Neuronal stem cell (in vitro differentiated cells): ENCODE results near the gene RIN3.

Experiments used
- DNase-seq: peaks from one replicate; pipeline ENCODE4 v3.0.0-alpha.2; 2013; ENCODE audit warnings: low spot score
- H2AFZ ChIP-seq: one replicate; pipeline ENCODE4 v1.6.1; 2013; ENCODE audit warnings: mild to moderate bottlenecking, low read length, inconsistent platforms
- H2AK5ac ChIP-seq: 2 replicates; pipeline ENCODE4 v1.6.1; 2013; ENCODE audit warnings: low read depth, mild to moderate bottlenecking, inconsistent platforms, low read length, moderate library complexity, mixed read lengths
- H2BK120ac ChIP-seq: 2 replicates; pipeline ENCODE4 v1.6.1; 2013; ENCODE audit warnings: low read depth, mild to moderate bottlenecking, inconsistent platforms, low read length, moderate library complexity, mixed read lengths
- H2BK12ac ChIP-seq: one replicate; pipeline ENCODE4 v1.6.1; 2013; ENCODE audit warnings: low read length, inconsistent platforms
- H2BK15ac ChIP-seq: 2 replicates; pipeline ENCODE4 v1.6.1; 2013; ENCODE audit warnings: mild to moderate bottlenecking, low read length, inconsistent platforms, mixed read lengths
- H2BK5ac ChIP-seq: one replicate; pipeline ENCODE4 v1.6.1; 2013; ENCODE audit warnings: inconsistent platforms, mild to moderate bottlenecking, low read length, moderate library complexity
- H3K14ac ChIP-seq: one replicate; pipeline ENCODE4 v1.6.1; 2013; ENCODE audit warnings: low read length, inconsistent platforms
- H3K18ac ChIP-seq: 2 replicates; pipeline ENCODE4 v1.6.1; 2013; ENCODE audit warnings: low read length, inconsistent platforms
- H3K23ac ChIP-seq: 2 replicates; pipeline ENCODE4 v1.6.1; 2013; ENCODE audit warnings: low read depth, mild to moderate bottlenecking, mixed read lengths, low read length, inconsistent platforms; ENCODE audit not compliant: poor library complexity
- H3K27ac ChIP-seq: replicated peaks from 3 replicates; pipeline ENCODE4 v1.5.1; 2013; ENCODE audit warnings: low read length, inconsistent platforms
- H3K27me3 ChIP-seq, 3 experiments: 2 replicates each; pipeline ENCODE4 v1.6.1; 2013; ENCODE audit warnings: low read length in 3 of 3, mild to moderate bottlenecking in 2 of 3, inconsistent platforms in 1 of 3, low read depth in 1 of 3, mixed read lengths in 1 of 3, moderate library complexity in 1 of 3; ENCODE audit not compliant: control insufficient read depth in 3 of 3, insufficient read depth in 3 of 3
- H3K36me3 ChIP-seq, 2 donors: replicated peaks in 1 of 2; 2 replicates each; pipeline ENCODE4 v1.6.1; 2013; ENCODE audit warnings: low read length in 2 of 2; ENCODE audit not compliant: control insufficient read depth in 2 of 2, insufficient read depth in 2 of 2
- H3K4ac ChIP-seq: 2 replicates; pipeline ENCODE4 v1.6.1; 2013; ENCODE audit warnings: inconsistent platforms, mild to moderate bottlenecking, low read length, moderate library complexity
- H3K4me1 ChIP-seq, 2 donors: 1 replicate in 1 of 2; 2 replicates in 1 of 2; pipeline ENCODE4 v1.6.1; 2013; ENCODE audit warnings: low read length in 2 of 2, low read depth in 1 of 2; ENCODE audit not compliant: control insufficient read depth in 2 of 2, insufficient read depth in 1 of 2
- H3K4me2 ChIP-seq: one replicate; pipeline ENCODE4 v1.6.1; 2013; ENCODE audit warnings: mild to moderate bottlenecking, low read length, inconsistent platforms; ENCODE audit not compliant: insufficient read depth, poor library complexity, severe bottlenecking
- H3K4me3 ChIP-seq, 2 donors: 2 replicates each; pipeline ENCODE4 v1.5.1; 2013; ENCODE audit warnings: low read length in 2 of 2, mild to moderate bottlenecking in 2 of 2, inconsistent platforms in 1 of 2, moderate library complexity in 1 of 2
- H3K79me1 ChIP-seq: one replicate; pipeline ENCODE4 v1.6.1; 2013; ENCODE audit warnings: low read depth, mild to moderate bottlenecking, inconsistent platforms, low read length, moderate library complexity
- H3K9ac ChIP-seq: one replicate; pipeline ENCODE4 v1.6.1; 2013; ENCODE audit warnings: mild to moderate bottlenecking, low read depth, low read length, inconsistent platforms; ENCODE audit not compliant: poor library complexity
- H3K9me3 ChIP-seq, 2 donors: replicated peaks in 1 of 2; 2 replicates each; pipeline versions ENCODE3 to v1.6.1; 2013; ENCODE audit warnings: low read length in 2 of 2, mild to moderate bottlenecking in 2 of 2, inconsistent platforms in 1 of 2, low read depth in 1 of 2, mixed read lengths in 1 of 2, moderate library complexity in 1 of 2; ENCODE audit not compliant: control insufficient read depth in 2 of 2, insufficient read depth in 1 of 2
- H4K8ac ChIP-seq: one replicate; pipeline ENCODE4 v1.6.1; 2013; ENCODE audit warnings: low read depth, mild to moderate bottlenecking, inconsistent platforms, low read length, moderate library complexity
- H4K91ac ChIP-seq: one replicate; pipeline ENCODE4 v1.6.1; 2013; ENCODE audit warnings: low read length, low read depth, mild to moderate bottlenecking, inconsistent platforms; ENCODE audit not compliant: poor library complexity
- WGBS, 2 donors: extraction: QIAGEN DNeasy Blood & Tissue Kit; methylation state at CpG; one replicate each; pipeline ENCODE4 v1.1.7; 2013; ENCODE audit warnings: missing lambda C conversion rate in 2 of 2, mixed read lengths in 1 of 2; ENCODE audit not compliant: insufficient read length in 2 of 2, insufficient replicate concordance in 1 of 2; ENCODE audit errors: extremely low coverage in 2 of 2; 5-methylcytosine and 5-hydroxymethylcytosine counted together

RIN3 gene

DNA sequence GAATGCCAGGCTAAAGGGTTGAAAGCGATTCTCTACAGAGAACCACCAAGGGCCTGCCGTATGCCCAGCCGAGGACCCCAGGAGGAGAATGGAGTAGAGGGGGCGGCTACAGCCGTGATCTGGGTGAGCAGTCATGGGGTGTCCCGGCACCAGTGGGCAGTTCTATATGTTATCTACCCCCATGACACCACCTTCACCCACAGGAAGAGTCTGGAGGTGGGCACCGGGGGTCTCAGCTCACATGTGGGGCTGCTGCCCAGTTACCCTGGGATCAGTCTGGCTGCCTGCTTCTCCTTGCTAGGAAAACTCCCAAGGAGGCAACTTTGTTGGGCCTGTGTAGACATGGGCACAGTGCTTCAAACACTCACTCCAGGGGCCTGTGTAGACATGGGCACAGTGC, 135.5 kb downstream of the RIN3 start:
- Histone ChIP-seq H3K4ac (no peak overlapping the region), H3K27ac (no peak overlapping the region), H2BK12ac (no peak overlapping the region), H3K36me3 (peaks cover 0 to 4% of the 10 kb centered on the region in 2 donors), H2AK5ac (no peak overlapping the region), H3K18ac (peak overlapping the region; percentile 17), H3K27me3 (no peaks in the 10 kb centered on the region), H3K14ac (no peak overlapping the region), H3K4me1 (peaks cover 0 to 5% of the 10 kb centered on the region in 2 donors), H3K23ac (no peak overlapping the region), H3K9ac (no peak overlapping the region), H2AFZ (no peak overlapping the region), H4K91ac (no peak overlapping the region), H2BK15ac (no peak overlapping the region), H2BK5ac (peak overlapping the region; percentile 4), H3K4me3 (no peak overlapping the region), H4K8ac (no peak overlapping the region), H3K79me1 (no peaks in the 10 kb centered on the region), H3K4me2 (no peak overlapping the region), H3K9me3 (peaks cover 0 to 12% of the 10 kb centered on the region in 2 donors), H2BK120ac (no peak overlapping the region)
- WGBS, 2 donors: no CpG with 5 or more reads among the region's 7 CpGs
- DNase-seq: no peak

GRCh38 chr14:92649934-92650545, 136.5 kb downstream of the RIN3 start:
- no peak overlapping the region for H3K18ac ChIP-seq
- peaks cover 0 to 6% of the 10 kb centered on the region in 2 donors for H3K9me3 ChIP-seq
- no peak overlapping the region for H3K9ac ChIP-seq
- no peak overlapping the region for H2BK5ac ChIP-seq
- H3K4me3 ChIP-seq: peak overlapping the region in 1 of 2 donors; percentile 11
- H4K91ac ChIP-seq: no peak overlapping the region
- H3K14ac ChIP-seq: no peak overlapping the region
- H3K23ac ChIP-seq: no peak overlapping the region
- peak overlapping the region; percentile 35 for H2AK5ac ChIP-seq
- H4K8ac ChIP-seq: no peak overlapping the region
- no peak overlapping the region for H2BK12ac ChIP-seq
- H3K4me1 ChIP-seq: peaks cover 0 to 5% of the 10 kb centered on the region in 2 donors
- DNase-seq: no peak
- H3K27me3 ChIP-seq: no peaks in the 10 kb centered on the region
- no peaks in the 10 kb centered on the region for H3K79me1 ChIP-seq
- no CpG with 5 or more reads among the region's 17 CpGs for WGBS, 2 donors
- no peak overlapping the region for H3K4me2 ChIP-seq
- H2AFZ ChIP-seq: no peak overlapping the region
- H2BK15ac ChIP-seq: no peak overlapping the region
- no peak overlapping the region for H3K27ac ChIP-seq
- H3K4ac ChIP-seq: no peak overlapping the region
- H2BK120ac ChIP-seq: no peak overlapping the region
- H3K36me3 ChIP-seq: peaks cover 0 to 4% of the 10 kb centered on the region in 2 donors

GRCh38 chr14:92650581-92651105, 137.1 kb downstream of the RIN3 start:
- peaks cover under 1 to 2% of the 10 kb centered on the region in 2 donors for H3K9me3 ChIP-seq
- WGBS, 2 donors: no CpG with 5 or more reads among the region's 12 CpGs

GRCh38 chr14:92651106-92651757, 137.7 kb downstream of the RIN3 start:
- peaks cover 0 to 4% of the 10 kb centered on the region in 2 donors for H3K36me3 ChIP-seq
- no peak overlapping the region for H2BK5ac ChIP-seq
- H2BK12ac ChIP-seq: no peak overlapping the region
- peaks cover 0 to 2% of the 10 kb centered on the region in 2 donors for H3K9me3 ChIP-seq
- H2BK120ac ChIP-seq: no peak overlapping the region
- no peak overlapping the region for H3K18ac ChIP-seq
- H3K4me2 ChIP-seq: no peak overlapping the region
- no peak overlapping the region for H2BK15ac ChIP-seq
- H3K4me1 ChIP-seq: peaks cover 0 to 5% of the 10 kb centered on the region in 2 donors
- H4K91ac ChIP-seq: no peak overlapping the region
- peak overlapping the region; percentile 57 for H3K23ac ChIP-seq
- no peak overlapping the region for H3K4me3 ChIP-seq
- no peaks in the 10 kb centered on the region for H3K79me1 ChIP-seq
- no peak overlapping the region for H4K8ac ChIP-seq
- H2AFZ ChIP-seq: no peak overlapping the region
- H3K14ac ChIP-seq: no peak overlapping the region
- no peak for DNase-seq
- H3K27ac ChIP-seq: no peak overlapping the region
- H2AK5ac ChIP-seq: no peak overlapping the region
- H3K27me3 ChIP-seq: peaks cover 0 to 1% (median 0%) of the 10 kb centered on the region in 3 experiments
- H3K9ac ChIP-seq: no peak overlapping the region
- no CpG with 5 or more reads among the region's 17 CpGs for WGBS, 2 donors
- H3K4ac ChIP-seq: peak overlapping the region; percentile 42

More at GRCh38 chr14:92650581-92651105, 137.1 kb downstream of the RIN3 start:
- H4K8ac ChIP-seq: no peak overlapping the region
- H3K18ac ChIP-seq: peak overlapping the region; percentile 32
- H3K14ac ChIP-seq: no peak overlapping the region
- no peak overlapping the region for H2BK5ac ChIP-seq
- H3K23ac ChIP-seq: peak overlapping the region; percentile 57
- no peak overlapping the region for H3K9ac ChIP-seq
- H2AK5ac ChIP-seq: no peak overlapping the region
- no peak overlapping the region for H2BK120ac ChIP-seq
- no peak overlapping the region for H2BK12ac ChIP-seq
- DNase-seq: no peak
- H3K4me1 ChIP-seq: peaks cover 0 to 5% of the 10 kb centered on the region in 2 donors
- H3K36me3 ChIP-seq: peaks cover 0 to 4% of the 10 kb centered on the region in 2 donors
- H3K4me3 ChIP-seq: no peak overlapping the region
- peaks cover 0 to 1% (median 0%) of the 10 kb centered on the region in 3 experiments for H3K27me3 ChIP-seq
- no peak overlapping the region for H3K27ac ChIP-seq
- no peaks in the 10 kb centered on the region for H3K79me1 ChIP-seq
- no peak overlapping the region for H3K4me2 ChIP-seq
- H2BK15ac ChIP-seq: peak overlapping the region; percentile 19
- peak overlapping the region; percentile 42 for H3K4ac ChIP-seq
- no peak overlapping the region for H4K91ac ChIP-seq
- no peak overlapping the region for H2AFZ ChIP-seq
